Measurements from ENCODE around the gene ADAMTS17.
"Not testable (repeated sequence)": the region's sequence is repeated elsewhere in the genome, so short reads cannot be mapped to it uniquely, and the experiment has no call there.

Gene ADAMTS17

DNA sequence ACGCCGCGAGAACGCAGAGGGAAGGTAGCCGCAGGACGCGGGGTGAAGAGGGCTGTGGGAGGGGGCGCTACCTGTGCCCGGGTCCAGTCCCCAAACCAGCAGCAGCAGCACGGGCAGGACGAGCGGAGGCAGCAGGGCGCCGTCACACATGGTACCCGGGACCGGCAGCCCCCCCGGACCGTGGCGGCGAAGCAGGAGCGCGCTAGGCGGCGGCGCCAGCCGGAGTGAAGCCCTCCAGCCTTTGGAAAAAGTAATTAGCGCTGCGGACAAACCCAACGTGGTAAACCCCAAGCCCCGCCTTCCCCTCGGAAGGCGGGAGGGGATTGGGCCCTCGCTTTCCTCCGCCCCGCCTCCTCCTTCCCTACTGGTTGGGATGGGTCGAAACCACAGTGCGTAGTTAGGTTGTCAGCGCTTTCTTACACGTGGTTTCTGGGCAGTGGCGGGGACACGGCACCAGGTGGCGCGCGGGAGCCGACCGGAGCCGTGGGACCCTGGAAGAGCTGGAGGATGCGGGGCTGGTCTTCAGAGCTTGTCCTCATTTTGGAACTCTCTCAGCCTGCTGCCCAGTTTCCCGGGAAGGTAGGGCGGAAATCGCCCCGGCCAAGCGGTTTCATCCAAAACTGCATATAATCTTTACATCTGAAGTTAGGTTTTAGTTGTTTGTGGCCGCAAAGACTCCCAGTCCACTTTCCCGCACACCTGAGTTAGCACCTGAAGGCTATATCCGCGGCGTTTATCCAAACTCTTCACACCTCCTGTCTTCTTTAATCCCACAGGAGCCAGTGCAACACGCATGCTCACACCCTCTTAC is at the start of gene ADAMTS17:
ADAMTS17 (minus strand) TSS at position 226 of the 811 bp plus-strand sequence; CDS start at position 150, 76 bp downstream.
- peak; percentile 97 for DNase-seq

DNA sequence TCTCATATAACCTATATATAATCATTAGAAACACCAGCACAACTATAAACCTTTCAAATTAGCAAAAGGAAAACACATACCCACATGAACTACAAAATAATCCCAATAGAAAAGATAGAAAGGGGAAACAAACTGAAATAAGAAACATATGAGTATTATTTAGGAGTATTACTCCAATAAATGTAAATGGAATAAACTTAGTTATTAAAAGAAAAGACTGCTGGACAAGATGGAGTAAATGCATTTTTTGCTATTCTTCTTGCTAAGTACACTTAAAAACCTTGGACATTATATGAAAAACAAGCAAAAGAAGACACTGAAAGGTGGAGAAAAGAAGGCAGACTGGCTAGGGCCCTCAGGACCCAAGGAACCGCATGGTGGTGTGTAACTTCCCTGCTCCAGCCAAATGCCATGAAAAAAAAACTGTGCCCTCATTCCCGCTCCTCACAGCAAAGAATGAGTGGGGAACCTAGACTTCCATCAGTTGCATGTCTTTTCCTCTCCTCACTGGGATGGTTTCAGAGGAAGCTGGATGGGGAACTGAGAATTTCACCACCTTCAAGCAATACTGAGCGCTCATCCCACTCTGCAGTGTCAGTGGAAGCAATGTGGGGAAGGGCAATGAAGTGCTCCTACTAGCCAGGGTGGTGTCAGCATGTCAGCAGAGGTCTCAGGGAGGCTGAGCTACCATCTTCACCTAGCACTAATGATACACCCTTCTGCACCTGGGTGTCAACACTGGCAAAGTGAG is 43.7 kb upstream of the ADAMTS17 start:
- DNase-seq = no peak

DNA sequence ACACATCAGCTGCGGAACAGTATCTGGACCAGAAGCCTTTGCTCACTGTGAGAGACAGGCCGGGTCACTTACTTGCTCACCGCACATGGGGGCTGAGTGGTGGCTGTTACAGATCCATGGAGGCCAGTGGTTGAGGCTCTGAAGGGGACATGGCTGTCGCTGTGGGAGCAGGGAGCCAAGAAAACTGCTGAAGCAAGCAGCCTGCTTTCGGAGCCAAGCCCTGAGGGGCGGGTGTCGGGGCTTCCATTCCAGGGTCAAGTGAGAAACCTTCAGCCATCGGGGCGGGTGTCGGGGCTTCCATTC is 42.3 kb upstream of the ADAMTS17 start:
- DNase-seq = no peak

- DNase-seq = peak; percentile 26
Observed at GRCh38 chr15:100383302-100384107, 41.7 kb upstream of the ADAMTS17 start.

DNA sequence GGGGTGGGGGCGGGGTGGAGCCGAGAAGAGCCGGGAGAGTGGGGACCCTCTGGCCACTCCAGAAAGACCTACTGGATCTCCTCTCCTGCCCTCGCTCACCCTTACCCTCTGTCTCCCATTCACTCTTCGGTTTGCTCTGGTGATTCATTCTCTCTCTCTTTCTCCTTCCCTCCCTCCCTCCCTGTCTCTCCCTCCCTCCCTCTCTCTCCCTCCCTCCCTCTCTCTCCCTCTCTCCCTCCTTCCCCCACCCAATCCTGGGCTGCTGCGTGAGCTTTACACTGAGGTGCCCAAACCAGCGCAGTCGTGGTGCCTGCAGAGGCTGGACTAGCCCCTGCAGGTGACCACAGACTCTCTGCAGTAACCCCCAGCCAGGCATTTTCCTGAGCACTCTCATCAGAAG is 32.2 kb upstream of the ADAMTS17 start:
- no peak for DNase-seq

DNA sequence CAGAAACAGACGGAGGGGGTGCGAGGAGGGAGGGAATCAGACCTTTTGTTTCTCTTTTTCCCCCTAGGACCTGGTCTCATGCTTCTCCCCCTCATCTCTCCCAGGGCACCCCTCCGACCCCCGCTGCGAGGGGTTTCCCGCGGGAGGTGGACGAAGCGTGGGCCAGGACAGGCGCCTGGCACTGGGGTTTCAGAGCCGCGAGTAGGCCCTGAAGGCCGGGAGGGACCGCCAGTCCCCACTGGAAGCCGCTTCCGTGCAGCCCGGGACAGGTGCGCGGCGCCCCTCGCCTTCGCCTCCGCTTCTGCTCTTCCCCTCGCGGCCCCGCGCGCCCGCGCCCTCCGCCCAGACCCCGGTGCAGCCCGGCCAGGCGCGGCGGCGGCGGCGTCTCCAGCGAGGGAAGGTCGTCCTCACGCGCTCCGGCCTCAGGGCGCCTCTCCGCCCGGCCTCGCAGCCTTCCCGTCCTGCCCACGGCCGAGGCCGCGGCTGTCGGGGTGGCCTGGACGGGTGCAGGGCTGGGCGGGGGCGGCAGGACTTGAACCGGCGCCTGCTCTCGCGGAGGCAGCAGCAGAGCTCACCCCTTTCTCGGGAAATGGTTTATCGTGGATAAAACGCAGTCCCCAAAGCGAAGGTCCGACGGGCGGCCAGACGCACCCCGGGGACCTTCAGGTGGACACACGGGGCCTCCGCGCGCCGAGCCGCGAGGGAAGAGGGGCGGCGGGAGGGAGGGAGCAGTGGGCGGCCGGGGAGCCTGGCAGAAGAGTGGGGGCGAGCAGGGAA is 31.5 kb upstream of the ADAMTS17 start:
- DNase-seq = no peak

DNA sequence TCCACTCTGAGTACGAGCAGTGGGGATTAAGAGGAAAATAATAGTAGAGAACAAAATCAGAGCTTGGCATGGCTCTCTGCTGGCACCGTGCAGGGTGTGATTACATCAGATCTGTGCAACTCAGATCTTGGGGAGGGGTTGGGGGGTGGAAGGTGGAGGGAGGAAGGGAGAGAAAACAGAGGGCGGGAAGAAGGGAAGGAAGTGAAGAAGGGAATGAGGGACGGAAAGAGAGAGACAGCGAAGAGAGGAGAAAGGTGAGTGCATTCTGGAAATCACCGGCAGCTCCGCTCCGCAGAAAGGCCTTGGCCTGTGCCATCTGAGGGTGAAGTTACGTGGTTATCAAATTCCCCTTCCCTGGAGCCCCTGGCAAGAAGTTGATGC is 31.0 kb upstream of the ADAMTS17 start:
- DNase-seq = no peak

DNA sequence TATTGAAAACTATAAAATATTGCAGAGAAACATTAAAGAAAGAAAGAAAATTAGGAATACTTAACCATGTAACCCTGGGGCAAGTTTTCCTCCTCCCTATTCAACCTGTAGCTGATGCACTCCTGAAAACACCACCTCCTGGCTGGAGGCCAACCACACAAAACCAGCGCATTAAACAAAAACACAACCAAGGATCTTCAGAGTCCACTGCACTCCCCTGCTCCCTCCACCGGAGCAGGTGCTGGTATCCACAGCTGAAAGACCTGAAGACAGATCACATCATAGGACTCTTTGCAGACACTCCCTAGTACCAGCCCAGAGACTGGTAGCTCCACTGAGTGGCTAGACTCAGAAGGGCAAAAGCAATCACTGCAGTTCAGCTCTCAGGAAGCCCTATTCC is 13.6 kb upstream of the ADAMTS17 start:
- DNase-seq = no peak

DNA sequence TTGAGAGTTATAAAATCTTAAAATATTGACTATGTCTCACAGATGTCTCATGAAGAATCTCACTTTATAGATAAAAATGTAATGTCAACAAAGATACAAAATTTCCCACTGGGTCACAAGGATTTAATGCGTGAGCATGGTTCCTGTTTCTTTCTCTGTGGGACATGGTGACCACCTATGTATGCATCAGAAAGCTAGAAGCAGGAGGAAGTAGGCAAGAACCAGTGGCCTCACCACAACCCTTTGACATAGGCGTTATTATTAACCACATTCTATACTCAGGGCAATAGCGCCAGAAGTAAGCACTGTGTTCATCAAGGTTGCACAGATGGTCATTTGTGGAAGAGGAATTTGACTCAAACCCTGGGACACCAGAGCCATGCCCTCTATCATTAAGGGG is 11.7 kb upstream of the ADAMTS17 start:
- no peak for DNase-seq

DNA sequence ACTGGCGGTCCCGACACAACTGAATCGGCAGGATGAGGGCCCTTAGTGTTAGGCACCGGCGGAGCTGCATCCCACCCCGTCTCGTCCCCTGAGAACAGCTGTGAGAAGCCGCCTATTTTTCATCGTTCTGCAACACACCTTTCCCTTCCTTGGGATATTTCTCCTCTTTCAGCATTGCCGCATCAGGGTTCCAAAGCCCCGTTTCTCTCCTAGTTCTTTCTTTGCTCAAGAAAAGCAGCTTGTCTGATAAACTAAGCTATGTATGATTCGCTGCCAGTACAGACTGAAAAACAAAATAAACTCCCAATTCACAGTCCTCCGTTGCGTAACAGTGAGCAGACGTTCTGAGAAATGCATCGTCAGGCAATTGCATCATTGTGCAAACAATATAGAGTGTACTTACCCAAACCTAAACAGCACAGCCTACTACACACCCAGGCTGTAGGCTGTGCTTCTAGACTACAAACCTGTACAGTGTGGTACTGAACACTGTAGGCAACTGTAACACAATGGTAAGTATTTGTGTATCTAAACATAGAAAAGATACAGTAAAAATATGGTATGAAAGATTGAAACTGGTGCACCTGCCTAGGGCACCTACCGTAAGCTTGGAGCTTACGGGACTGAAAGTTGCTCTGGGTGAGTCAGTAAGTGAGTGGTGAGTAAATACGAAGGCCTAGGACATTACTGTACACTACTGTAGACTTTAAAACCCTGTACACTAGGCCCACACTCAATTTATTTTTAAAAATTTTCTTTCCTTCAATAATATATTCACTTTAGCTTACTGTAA is 8.9 kb upstream of the ADAMTS17 start:
- no peak for DNase-seq

DNA sequence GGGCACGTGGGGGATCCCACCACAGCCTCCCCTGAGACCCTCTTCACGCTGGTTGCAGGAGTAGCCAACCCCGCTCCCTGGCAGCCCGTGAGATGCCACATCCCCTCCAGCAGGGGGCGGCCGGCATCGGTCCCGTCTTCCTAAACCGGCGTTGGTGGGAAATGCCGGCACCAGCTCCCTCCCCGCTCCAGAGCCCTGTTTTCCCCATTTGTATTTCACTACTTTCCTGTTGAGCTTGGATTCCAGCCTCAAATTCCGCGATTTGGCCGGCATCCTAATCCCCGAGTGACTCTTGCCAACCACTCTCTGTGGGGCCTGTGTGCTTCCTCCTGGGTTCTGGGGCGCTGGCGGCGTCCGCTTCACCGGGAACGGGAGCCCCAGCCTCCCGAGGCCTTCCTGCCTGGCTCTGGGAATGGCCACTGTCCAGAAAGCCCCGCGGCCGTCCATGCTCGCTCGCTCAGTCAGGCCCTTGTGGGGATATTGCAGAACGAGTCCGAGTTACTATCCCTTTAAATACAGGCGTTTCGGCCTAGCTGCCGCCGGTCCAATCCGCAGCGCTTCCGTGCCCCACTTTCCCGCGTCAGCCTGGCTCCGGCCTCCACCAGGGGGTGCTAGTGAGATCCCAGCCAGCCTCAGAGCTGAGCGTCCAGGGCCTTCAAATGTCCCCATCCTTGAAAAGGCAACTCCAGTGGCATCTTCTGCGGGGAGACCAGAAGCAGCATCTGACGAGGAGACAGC is 8.1 kb upstream of the ADAMTS17 start:
- DNase-seq = peak; percentile 88

DNA sequence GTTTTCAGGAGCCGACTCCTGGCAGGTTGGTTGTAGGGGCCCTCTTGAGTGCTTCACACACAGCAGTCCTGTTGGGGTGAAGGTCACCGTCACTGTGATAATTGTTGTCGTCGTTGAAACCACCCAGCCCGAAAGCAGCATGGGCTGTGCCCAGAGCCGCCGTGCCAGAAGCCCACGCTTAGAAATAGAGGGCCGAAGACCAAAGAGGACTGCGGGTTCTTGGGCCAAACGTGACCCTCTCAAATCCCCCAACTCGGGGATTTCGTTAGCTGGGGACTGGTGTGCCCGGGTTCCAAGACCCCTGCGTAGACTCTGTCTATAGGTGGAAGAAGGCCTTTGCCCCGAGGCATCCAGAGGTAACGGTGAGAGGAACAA is 7.5 kb upstream of the ADAMTS17 start:
- no peak for DNase-seq

DNA sequence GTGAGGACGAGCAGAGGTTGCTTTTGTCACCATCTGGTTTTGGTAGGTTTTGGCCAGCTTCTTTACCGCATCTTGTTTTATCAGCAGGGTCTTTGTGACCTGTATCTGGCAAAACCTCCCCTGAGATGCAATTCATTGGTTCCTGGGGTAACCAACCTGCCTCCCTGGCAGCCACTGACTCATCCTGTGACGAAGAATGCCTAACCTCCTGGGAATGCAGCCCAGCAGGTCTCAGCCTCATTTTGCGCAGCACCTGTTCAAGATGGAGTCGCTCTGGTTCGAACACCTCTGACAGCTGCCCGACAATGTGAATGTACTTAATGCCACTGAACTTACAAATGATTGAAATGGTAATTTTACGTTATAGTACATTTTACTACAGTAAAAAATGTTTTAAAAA is 6.8 kb upstream of the ADAMTS17 start:
- no peak for DNase-seq

GRCh38 chr15:100346866-100347512 is 5.2 kb upstream of the ADAMTS17 start:
- DNase-seq = no peak

- DNase-seq = no peak
Observed at GRCh38 chr15:100345438-100345837, 3.7 kb upstream of the ADAMTS17 start.

DNA sequence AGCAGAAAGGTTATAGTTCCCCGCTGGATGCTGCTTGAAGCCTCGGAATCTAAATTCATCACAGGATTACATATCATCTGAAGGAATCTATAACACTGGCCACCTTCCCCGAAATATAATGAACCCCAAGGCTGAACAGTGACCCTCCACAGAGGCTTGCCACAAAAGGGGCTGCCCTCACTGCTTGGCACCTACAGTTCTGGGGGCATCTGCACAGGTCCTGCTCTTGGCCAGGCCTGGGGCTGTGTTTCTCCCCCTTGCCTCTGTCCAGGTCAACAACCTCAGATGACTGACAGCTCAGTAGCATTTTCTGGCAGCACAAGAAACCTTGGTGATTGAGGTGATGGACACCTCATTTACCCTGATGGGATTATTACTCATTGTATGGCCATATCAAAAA is 1.5 kb upstream of the ADAMTS17 start:
- no peak for DNase-seq

- DNase-seq = peak; percentile 34
Observed at GRCh38 chr15:100341239-100341749, 481 bp downstream of the ADAMTS17 start.

DNA sequence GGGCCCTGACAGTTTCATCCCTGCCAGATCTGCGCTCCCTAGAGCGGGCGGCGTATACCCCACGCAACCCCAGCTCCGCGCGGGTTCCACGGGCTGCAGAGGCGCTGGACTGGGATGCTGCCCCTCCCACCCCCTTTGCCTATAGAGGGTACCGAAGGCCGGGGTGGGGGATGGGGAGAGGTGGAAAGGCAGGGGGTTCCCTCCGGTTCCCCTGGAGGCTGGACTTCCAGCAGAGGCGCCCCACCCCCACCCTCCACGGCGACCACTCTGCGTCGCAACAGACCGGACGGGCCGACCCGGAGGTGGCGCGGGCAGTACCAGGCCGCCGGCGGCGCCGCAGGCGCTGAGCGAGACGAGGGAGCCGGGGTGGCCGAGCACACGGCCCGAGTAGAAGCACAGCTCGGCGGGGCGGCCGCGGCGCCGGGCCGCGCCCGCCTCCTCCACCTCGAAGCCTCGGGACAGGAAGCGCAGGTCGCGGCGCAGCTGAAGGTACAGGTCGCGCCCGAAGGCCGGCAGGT is 995 bp downstream of the ADAMTS17 start:
- peak; percentile 43 for DNase-seq

- DNase-seq = no peak
Observed at GRCh38 chr15:100339999-100340398, 1.8 kb downstream of the ADAMTS17 start.

DNA sequence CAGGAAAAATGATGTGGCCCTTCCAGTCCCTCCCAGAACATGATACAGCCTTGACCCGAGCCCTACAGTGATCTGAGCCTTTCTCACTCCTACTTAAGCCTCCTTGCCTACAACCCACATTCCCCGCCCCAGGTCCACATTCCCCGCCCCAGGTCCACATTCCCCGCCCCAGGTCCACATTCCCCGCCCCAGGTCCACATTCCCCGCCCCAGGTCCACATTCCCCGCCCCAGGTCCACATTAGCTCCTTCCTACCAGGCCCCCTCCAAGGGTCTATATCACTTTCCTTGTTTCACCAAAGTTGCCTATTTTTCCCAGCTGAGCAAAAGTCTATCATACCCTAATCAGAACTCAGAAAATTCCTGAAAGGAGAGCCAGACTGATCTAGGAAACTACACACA is 2.3 kb downstream of the ADAMTS17 start:
- DNase-seq = not testable (repeated sequence)
